PC-9 (cell line): ENCODE data around the gene C20orf204. TPM values are rescaled to one million over a fixed set of nuclear protein-coding genes. Genes with fewer than 3 reads are reported as not detected.

ENCODE experiments used
- BruUV-seq: library from RNA; stranded (reverse); fragments of 400-500 nt; replicated peaks from 2 replicates; lab custom pipeline; 2021; lab: Mats Ljungman, UMichigan
- CTCF ChIA-PET: fragments of 300-600 bp; sonication (Branson Sonifier 250); formaldehyde crosslinking; loops from one replicate; lab custom pipeline; 2022; ENCODE audit warnings: antibody characterized with exemption; lab: Charles Lee
- POLR2A ChIA-PET: fragments of 300-600 bp; sonication (Branson Sonifier 250); formaldehyde crosslinking; loops from one replicate; lab custom pipeline; 2022; ENCODE audit warnings: antibody characterized with exemption; ENCODE audit not compliant: unreplicated experiment; lab: Charles Lee
- DNase-seq, 2 experiments: peaks; one replicate each; pipeline versions ENCODE4 v3.0.0 to v3.0.0-alpha.2; 2015 to 2022; ENCODE audit warnings: mixed read lengths in 1 of 2
- H2AFZ ChIP-seq: fragments of 200-600 bp; sonication (generic); 2 replicates; pipeline ENCODE4 v1.8.1; 2017; ENCODE audit warnings: antibody characterized with exemption
- H3F3A ChIP-seq: fragments of 200-600 bp; sonication (generic); 2 replicates; pipeline ENCODE4 v1.8.1; 2017; ENCODE audit warnings: antibody characterized with exemption, mild to moderate bottlenecking, low read depth; ENCODE audit not compliant: insufficient read depth
- H3K27ac ChIP-seq: fragments of 200-600 bp; sonication (generic); 2 replicates; pipeline ENCODE4 v1.6.1; 2016; ENCODE audit warnings: mixed run types
- H3K27me3 ChIP-seq: fragments of 200-600 bp; sonication (generic); 2 replicates; pipeline ENCODE4 v1.6.1; 2016; ENCODE audit warnings: low read depth, mixed run types; ENCODE audit not compliant: insufficient read depth
- H3K36me3 ChIP-seq: fragments of 200-600 bp; sonication (generic); 2 replicates; pipeline ENCODE4 v1.6.1; 2016; ENCODE audit warnings: low read depth, mixed run types
- H3K4me1 ChIP-seq: fragments of 200-600 bp; sonication (generic); replicated peaks from 2 replicates; pipeline ENCODE4 v1.6.1; 2016; ENCODE audit warnings: mixed run types; ENCODE audit not compliant: insufficient read depth
- H3K4me2 ChIP-seq: fragments of 200-600 bp; sonication (generic); 2 replicates; pipeline ENCODE4 v1.6.1; 2017; ENCODE audit warnings: mixed run types
- H3K4me3 ChIP-seq: fragments of 200-600 bp; sonication (generic); 2 replicates; pipeline ENCODE4 v1.6.1; 2016; ENCODE audit warnings: mixed run types
- H3K79me2 ChIP-seq: fragments of 200-600 bp; sonication (generic); 2 replicates; pipeline ENCODE4 v1.6.1; 2017; ENCODE audit warnings: low read depth, mixed run types
- H3K9me2 ChIP-seq: fragments of 200-600 bp; sonication (generic); 2 replicates; pipeline ENCODE4 v1.8.1; 2017; ENCODE audit warnings: mild to moderate bottlenecking; ENCODE audit not compliant: insufficient read depth
- H3K9me3 ChIP-seq: fragments of 200-600 bp; sonication (generic); 2 replicates; pipeline ENCODE4 v1.8.1; 2016; ENCODE audit warnings: low read depth; ENCODE audit not compliant: insufficient read depth
- H4K20me1 ChIP-seq: fragments of 200-600 bp; sonication (generic); 2 replicates; pipeline ENCODE4 v1.8.1; 2017; ENCODE audit not compliant: insufficient read depth
- EZH2 ChIP-seq: fragments of 200-600 bp; sonication (generic); IDR thresholded peaks from 2 replicates; pipeline ENCODE4 v1.8.0; 2017; ENCODE audit warnings: antibody characterized with exemption, low read depth
- intact Hi-C: fragments of 100-400 bp; cut with micrococcal nuclease; formaldehyde crosslinking; loops from one replicate; pipeline ENCODE4 v1.10.0; 2022; ENCODE audit not compliant: unreplicated experiment
- total RNA-seq: library from RNA; stranded (reverse); gene quantifications from 2 replicates; pipeline ENCODE4 v1.2.3, GENCODE V29; 2021
- TF ChIP-seq, protein P1 (sequence below): fragments of 200-600 bp; sonication (generic); conservative IDR thresholded peaks from 2 replicates; pipeline ENCODE4 v1.6.1; 2017; ENCODE audit warnings: mixed run types, antibody characterized with exemption, mild to moderate bottlenecking, moderate library complexity

The C20orf204 gene
- total RNA-seq, 1 experiment from 2014 or later: 3.8 TPM

DNA sequence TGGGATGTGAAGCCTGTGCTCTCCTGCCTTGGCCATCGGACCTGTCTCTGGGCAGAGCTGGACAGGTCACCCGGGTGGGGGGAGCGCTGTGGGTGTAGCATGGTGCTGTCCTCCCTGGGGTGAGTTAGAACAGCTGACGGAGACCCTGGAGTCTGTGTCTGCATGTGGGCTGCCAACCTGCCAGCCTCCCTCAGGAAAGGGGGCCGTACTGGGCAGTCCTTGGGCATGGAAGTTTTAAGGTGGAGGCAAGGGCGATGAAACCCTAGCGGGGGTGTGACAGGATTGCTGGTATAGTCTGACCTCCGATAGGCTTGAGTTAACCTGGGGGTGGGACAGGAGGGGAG, 11.0 kb downstream of the C20orf204 start:
- Histone ChIP-seq H3F3A (peaks cover 18% of the 10 kb centered on the region), H3K9me2 (no peaks in the 10 kb centered on the region), H4K20me1 (no peaks in the 10 kb centered on the region), H2AFZ (no peak overlapping the region), H3K79me2 (no peaks in the 10 kb centered on the region), H3K27ac (no peak overlapping the region), H3K4me1 (peaks cover 17% of the 10 kb centered on the region), H3K9me3 (no peaks in the 10 kb centered on the region), H3K36me3 (no peaks in the 10 kb centered on the region), H3K4me3 (no peak overlapping the region), H3K27me3 (peaks cover 26% of the 10 kb centered on the region), H3K4me2 (no peak overlapping the region)
- BruUV-seq: no TSS peak
- ChIA-PET CTCF (no interaction called here), POLR2A (no interaction called here)
- no peak for TF ChIP-seq EZH2
- TF ChIP-seq, protein P1, sequence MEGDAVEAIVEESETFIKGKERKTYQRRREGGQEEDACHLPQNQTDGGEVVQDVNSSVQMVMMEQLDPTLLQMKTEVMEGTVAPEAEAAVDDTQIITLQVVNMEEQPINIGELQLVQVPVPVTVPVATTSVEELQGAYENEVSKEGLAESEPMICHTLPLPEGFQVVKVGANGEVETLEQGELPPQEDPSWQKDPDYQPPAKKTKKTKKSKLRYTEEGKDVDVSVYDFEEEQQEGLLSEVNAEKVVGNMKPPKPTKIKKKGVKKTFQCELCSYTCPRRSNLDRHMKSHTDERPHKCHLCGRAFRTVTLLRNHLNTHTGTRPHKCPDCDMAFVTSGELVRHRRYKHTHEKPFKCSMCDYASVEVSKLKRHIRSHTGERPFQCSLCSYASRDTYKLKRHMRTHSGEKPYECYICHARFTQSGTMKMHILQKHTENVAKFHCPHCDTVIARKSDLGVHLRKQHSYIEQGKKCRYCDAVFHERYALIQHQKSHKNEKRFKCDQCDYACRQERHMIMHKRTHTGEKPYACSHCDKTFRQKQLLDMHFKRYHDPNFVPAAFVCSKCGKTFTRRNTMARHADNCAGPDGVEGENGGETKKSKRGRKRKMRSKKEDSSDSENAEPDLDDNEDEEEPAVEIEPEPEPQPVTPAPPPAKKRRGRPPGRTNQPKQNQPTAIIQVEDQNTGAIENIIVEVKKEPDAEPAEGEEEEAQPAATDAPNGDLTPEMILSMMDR: no peak
- no peak for DNase-seq
- intact Hi-C loops: no loop called here

DNA sequence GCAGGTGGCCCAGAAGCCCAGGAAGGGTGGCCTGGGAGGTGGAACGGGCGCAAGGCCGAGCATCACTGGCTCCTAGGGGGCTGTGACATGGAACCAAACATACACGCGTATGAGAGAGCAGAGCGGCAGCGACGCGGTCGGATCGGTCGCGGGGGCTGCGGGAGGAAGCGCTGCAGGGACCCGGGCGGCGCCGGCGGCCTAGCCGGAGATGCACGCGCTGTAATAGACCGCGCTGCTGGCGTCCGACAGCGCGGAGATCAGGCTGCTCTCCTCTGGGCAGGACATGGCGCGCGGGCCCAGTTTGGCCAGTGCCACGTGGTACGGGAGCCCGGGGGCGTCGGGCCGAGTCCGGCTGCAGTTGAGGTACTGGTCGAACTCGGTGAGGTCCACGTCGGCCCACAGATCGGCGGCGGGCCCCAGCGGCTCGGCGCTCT, 12.0 kb downstream of the C20orf204 start:
- Histone ChIP-seq H3K4me3 (no peak overlapping the region), H3K4me1 (peaks cover 17% of the 10 kb centered on the region), H3K79me2 (no peaks in the 10 kb centered on the region), H3K36me3 (no peaks in the 10 kb centered on the region), H3K27ac (no peak overlapping the region), H3K27me3 (peaks cover 29% of the 10 kb centered on the region), H3F3A (peaks cover 18% of the 10 kb centered on the region), H3K9me3 (no peaks in the 10 kb centered on the region), H2AFZ (no peak overlapping the region), H4K20me1 (no peaks in the 10 kb centered on the region), H3K4me2 (no peak overlapping the region), H3K9me2 (no peaks in the 10 kb centered on the region)
- no peak for DNase-seq
- intact Hi-C loops: no loop called here
- TF ChIP-seq EZH2: no peak
- TF ChIP-seq, protein P1: no peak
- CTCF ChIA-PET: no interaction called here
- POLR2A ChIA-PET: no interaction called here
- no TSS peak for BruUV-seq

DNA sequence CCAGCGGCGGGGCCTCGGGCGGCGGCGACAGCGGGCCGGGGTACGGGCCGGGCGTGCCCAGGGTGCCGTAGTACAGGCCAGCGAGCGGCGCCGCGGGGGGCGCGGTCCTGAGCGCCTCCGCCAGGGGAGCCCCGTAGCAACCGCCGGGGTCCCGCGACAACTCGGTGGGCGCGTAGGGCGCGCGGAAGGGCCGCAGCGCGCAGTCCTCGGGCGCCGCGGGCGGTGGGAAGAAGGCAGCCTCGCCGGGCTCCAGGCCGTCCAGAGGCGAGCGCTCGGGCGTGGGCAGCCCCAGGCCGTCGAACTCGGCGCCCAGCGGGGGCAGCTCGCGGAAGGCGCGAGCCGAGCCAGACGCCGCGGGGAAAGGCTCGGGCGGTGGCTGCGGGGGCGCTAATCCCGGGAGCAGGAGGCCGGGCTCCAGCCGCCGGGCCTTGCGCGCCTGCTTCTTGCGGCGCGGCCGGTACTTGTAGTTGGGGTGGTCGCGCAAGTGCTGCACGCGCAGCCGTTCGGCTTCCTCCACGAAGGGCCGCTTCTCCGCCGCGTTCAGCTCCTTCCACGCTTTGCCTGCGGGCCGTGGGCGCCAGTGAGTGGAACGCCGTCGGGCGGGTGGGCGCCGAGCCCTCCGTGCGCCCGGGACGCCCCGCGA, 12.5 kb downstream of the C20orf204 start:
- no peak overlapping the region for H2AFZ ChIP-seq
- H3K4me3 ChIP-seq: no peak overlapping the region
- TF ChIP-seq, protein P1: no peak
- TF ChIP-seq EZH2: no peak
- intact Hi-C loops: no loop called here
- H3K9me2 ChIP-seq: no peaks in the 10 kb centered on the region
- CTCF ChIA-PET: no interaction called here
- no peaks in the 10 kb centered on the region for H4K20me1 ChIP-seq
- peaks cover 17% of the 10 kb centered on the region for H3K4me1 ChIP-seq
- no peaks in the 10 kb centered on the region for H3K36me3 ChIP-seq
- DNase-seq: no peak
- no peak overlapping the region for H3K4me2 ChIP-seq
- POLR2A ChIA-PET: no interaction called here
- peaks cover 15% of the 10 kb centered on the region for H3F3A ChIP-seq
- H3K9me3 ChIP-seq: no peaks in the 10 kb centered on the region
- no peak overlapping the region for H3K27ac ChIP-seq
- no peaks in the 10 kb centered on the region for H3K79me2 ChIP-seq
- no TSS peak for BruUV-seq
- H3K27me3 ChIP-seq: peaks cover 29% of the 10 kb centered on the region
